NCI-H446 (cell line): ENCODE data around the gene TMEM144.
"Not testable (repeated sequence)": the region's sequence is repeated elsewhere in the genome, so short reads cannot be mapped to it uniquely, and the experiment has no call there.

ENCODE experiments used
- DNase-seq, 2 experiments: peaks; one replicate each; lab custom pipeline; 2025; lab: John Stamatoyannopoulos, UW

Gene TMEM144

GRCh38 chr4:158192439-158193158 is 17.7 kb upstream of the TMEM144 start:
- no peak for DNase-seq

DNA sequence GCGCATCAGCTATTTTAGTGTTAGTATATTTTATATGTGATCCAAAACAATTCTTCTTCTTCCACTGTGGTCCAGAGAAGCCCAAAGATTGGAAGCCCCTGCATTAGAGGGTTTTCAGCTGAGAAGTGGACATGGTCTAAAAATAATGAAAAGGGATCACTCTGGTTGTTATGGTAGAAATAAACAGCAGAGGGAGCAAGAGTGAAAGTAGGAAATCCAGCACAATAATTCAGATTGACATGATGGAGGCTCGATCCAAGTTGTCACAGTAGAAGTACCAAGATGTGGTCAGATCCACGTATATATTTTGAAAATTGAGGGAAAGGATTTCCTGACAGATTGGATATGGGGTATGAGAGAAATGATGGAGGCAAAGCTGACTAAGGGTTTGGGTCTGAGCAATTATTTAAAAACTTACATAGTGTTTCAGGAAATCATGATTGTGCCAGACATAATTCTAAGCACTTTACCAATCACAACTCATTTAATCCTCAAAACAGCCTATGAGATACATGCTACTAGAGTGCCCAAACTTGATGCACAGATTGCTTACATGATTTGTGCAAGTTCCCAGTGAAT is 17.0 kb upstream of the TMEM144 start:
- DNase-seq, result peak; percentile 3 to 47

DNA sequence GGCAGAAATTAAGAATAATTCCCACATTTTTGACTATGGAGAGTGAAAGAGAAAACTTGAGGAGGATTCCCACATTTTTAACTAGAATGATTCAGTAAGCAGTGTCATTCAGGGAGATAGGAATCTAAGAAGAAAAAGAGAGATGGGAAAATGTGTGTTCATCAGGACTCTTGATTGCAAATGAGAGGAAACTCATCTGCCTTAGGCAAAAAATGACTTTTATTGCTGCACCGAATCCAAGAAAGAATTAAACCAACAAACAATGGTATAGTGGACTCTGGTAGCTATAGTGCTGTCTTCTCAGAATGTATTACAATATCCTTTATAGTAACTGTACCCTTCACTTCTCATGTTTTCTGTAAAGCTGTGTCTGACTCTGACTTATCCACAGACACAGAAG is 15.0 kb upstream of the TMEM144 start:
- no peak for DNase-seq

GRCh38 chr4:158197194-158197776 is 13.0 kb upstream of the TMEM144 start:
- DNase-seq, result no peak

- DNase-seq, result no peak
These were observed 10.1 kb upstream of the TMEM144 start for GRCh38 chr4:158200214-158200613.

DNA sequence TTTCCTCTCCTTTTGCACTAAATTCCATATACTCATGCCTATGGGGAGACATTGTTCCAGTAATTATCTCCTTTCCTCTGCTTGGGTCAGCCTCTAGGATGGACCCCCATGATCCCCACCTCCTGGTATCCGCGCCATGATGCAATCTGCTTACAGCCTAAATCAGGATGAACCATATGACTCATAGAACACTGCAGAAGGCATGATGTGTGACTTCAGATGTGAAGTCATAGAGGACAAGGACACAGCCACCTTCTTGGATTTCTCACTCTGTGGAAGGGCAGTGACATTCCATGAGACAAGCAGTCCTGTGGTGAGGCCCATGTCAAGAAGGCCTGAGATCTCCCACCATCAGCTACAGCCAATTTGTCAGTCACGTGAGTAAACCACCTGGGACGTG is 9.0 kb upstream of the TMEM144 start:
- no peak for DNase-seq

DNA sequence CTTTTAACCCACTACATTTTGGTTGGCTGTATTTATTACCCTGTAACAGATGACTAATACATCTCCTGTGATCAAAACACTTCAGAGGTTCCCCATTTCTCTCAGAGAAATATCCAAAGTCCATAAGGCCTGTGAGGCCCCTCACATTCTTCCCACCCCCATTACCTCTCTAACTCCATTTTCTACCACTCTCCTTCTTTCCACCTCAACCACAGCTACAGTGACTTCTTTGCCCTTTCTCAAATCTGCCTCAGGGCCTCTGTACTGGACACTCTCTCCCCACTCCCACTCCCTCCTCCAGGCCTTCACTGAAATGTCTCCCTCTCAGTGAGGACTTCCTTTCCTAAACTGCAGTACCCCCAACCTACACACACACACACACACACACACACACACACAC is 8.4 kb upstream of the TMEM144 start:
- DNase-seq, result no peak

- DNase-seq, result no peak
These were observed 7.8 kb upstream of the TMEM144 start for GRCh38 chr4:158202481-158202880.

GRCh38 chr4:158203436-158203835 is 6.8 kb upstream of the TMEM144 start:
- no peak for DNase-seq

DNA sequence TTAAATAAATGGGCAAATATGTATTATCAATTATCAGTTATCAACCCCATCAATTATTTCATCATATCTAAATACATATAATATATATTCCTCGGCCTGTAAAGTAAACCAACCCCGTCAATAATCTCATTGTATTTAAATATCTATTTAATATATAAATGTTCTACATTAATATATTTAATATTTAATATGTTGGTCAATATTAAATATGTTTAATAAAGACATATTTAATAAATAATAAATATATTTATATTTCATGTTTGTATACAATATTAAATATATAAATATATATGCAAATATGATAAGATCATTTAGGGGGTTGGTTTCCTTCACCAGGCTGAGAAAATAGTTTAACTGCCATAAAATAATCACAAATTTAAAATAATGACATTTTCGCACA is 6.4 kb upstream of the TMEM144 start:
- no peak for DNase-seq

GRCh38 chr4:158208963-158209640 is 1.2 kb upstream of the TMEM144 start:
- DNase-seq, result no peak

DNA sequence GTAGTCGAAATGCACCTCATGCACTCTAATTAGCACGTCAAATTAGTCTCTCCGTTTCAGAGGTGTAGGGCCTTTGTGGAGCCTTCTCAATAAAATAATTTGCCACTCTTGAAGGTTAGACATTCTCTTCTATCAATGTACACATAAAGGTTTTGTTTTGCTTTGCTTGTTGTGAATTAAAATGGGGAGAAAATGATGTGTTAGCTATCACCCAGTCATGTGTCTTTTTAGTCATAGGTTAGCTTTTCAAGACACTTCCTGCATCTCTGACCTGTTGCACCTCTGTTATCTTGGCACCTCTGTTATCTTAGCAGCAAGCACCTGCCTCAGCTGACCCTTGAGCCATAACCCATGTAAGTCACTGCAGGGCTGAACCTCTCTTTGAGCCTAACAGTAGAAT is 936 bp downstream of the TMEM144 start:
- no peak for DNase-seq

DNA sequence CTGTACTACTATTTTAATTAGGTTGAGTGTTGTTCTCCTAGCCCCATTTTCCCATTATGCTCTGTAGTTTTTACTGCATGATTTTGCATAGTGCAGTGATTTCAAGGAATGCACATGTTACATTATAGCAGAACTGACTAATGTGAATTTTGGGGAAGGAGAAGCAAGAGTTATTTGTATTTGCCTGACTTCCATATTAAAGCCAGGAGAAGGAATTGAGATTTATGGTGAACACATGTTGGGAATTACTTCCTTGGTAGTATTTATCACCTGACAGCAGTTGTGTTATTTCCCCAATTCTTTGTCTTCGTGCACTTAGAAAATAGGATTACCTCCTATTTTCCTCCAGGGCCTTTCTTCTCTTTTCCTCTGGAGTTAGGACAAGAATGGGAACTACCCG is 3.2 kb downstream of the TMEM144 start:
- DNase-seq, result no peak

- no peak for DNase-seq
These were observed 4.6 kb downstream of the TMEM144 start for GRCh38 chr4:158214856-158215255.

GRCh38 chr4:158217763-158218162 is 7.5 kb downstream of the TMEM144 start:
- no peak for DNase-seq

- no peak for DNase-seq
These were observed 9.3 kb downstream of the TMEM144 start for GRCh38 chr4:158219623-158220022.

- not testable (repeated sequence) for DNase-seq
These were observed 14.0 kb downstream of the TMEM144 start for GRCh38 chr4:158224318-158224717.

DNA sequence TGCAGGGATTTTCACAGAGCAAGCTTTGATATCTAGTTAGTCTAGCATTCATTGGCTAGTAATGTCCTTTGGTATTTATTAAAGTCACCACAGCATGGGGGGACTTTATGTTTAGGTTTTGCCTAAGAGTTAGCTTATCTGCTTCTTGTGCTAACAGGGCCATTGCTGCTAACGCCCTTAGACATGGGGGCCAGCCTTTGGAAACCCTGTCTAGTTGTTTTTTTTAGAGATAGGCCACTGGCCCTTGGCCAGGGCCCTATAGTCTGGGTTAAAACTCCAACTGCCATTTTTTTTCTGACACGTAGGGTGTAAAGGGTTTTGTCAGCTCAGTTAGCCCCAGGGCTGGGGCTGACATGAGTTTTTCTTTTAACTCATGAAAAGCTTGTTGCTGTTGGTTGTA is 14.7 kb downstream of the TMEM144 start:
- DNase-seq, result not testable (repeated sequence)

- not testable (repeated sequence) for DNase-seq
These were observed 17.6 kb downstream of the TMEM144 start for GRCh38 chr4:158227880-158228279.

DNA sequence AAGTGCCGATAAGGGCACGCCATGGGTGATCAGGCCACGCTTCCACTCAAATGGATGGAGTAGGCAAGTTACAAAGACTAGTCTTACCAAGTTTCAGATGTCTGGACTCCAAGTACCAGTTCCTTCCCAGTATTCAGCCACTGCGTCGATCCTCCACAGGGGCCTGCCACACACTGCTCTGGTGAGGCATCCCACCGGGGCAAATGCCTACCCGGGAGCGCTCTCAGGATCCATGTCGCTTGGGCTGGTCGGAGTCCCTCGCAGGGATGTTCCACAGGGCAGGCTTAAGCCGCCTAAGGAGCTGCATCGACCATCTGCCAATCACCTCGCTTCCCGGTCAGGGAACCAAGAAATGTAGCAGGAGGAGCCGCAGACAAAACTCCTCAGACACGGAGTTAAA is 18.1 kb downstream of the TMEM144 start:
- not testable (repeated sequence) for DNase-seq

DNA sequence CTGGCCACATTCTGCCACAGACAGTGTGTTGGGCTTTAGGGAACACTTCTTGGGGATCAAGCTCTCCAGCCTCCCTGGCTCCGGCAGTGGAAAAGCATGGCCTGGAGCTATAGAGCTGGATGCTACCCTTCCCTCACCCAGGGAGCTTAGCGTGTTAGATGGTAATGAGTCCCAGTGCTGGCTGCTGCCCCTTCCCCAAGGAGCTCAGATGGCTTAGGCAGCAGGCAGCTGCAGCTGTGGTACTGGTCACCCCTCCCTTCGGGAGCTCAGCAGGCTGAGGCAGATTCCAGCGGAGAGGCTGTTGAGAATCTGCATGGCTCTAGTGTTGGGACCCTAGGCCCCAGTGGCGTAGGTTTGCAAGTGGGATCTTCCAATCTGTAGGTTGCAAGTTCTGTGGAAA is 19.5 kb downstream of the TMEM144 start:
- DNase-seq, result no peak

- DNase-seq, result no peak
These were observed 24.4 kb downstream of the TMEM144 start for GRCh38 chr4:158234671-158235070.
